Activated T-cell treated with anti-CD3 and anti-CD28 coated beads for 24 hours (primary cell): ENCODE data around the gene RAB1B.
A peak's percentile ranks its signal among the peaks of the same experiment; 100 is the strongest.

Source experiments
- DNase-seq: peaks from one replicate; pipeline ENCODE4 v3.0.0-alpha.2; 2020; ENCODE audit warnings: low read depth

Gene RAB1B

DNA sequence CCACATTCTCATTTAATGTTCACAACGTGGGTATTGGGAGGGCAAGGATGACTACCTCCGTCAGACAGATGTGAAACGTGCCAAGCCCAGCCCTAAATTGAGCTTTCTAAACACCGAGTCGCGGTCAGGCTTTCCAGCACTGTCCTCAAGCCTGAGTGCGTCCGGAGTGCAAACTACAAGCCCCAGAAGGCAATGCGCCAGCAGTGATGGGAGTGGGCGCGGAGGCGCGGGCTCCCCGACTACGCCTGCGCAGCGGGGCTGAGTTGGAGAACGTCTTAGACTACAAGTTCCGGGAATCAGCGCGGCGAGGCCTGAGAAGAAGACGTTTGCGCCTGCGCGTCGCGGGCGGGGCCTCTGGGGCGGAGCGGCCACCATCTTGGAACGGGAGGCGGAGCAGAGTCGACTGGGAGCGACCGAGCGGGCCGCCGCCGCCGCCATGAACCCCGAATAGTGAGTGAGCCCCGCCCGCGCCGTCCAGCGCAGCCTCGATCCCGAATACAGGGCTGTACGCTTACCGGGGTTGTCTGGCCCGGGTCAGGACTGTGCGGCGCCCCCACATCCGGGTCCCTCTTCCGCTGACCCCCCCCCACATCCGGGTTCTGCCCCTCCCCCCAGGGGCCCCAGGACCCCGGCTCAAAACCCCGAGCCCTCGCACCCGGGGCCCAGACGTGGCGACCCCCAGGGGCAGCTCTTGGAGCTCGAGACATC lies at the start of gene RAB1B:
RAB1B (plus strand) TSS at position 396 of the 708 bp plus-strand sequence; CDS start at position 437, 41 bp downstream.
- DNase-seq: peak; percentile 100

DNA sequence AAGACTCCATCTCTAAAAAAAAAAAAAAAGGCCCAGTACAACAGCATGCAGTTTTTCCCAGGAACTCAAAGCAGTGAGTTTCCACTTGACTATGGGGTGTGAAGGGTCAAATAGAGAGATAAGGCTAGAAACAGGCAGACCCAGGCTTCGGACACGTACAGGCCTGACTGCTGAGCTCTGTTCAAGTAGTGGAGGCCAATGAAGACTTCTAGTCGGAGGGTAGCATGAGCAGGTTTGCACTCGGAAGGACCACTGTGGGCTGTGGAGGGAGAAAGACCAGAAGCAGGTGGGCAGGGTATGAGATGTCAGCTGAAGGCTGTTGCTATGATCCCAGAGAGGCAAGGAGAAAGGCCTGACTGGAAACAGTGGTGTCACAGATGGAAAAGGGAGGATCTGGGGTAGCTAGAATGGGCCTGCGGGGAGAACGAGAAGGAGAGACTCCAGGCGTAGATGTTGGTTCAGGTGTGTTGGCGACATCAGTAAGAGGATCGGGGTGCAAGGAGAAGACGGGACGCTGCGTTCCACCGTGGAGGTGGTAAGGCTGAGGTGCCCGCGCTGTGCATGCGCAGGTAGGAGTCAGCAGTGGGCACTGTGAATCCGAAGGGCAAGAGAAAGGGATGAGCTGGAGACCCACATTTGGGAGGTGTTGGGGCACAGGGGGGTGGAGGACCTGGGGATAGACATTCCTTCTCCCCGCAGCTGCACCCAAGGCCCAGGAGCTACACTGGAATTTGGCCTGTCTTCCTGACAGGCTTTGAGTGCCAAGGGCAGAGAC lies 49.4 kb upstream of the RAB1B start:
- no peak for DNase-seq

- DNase-seq: no peak
Observed at GRCh38 chr11:66219846-66220565, 48.4 kb upstream of the RAB1B start.

DNA sequence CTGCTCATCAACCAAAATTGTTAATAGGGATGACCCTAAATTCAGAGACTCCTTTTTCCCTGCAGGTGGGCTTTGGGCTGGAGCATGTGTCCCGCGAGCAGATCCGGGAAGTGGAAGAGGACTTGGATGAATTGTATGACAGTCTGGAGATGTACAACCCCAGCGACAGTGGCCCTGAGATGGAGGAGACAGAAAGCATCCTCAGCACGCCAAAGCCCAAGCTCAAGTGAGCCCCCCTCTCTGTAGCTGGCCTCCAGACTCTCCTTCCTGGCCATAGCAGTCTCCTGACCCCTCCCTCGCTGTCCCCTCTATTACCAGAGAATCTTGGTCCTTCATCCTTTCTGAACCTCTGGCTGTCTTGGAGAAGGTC lies 47.9 kb upstream of the RAB1B start:
- DNase-seq: no peak

DNA sequence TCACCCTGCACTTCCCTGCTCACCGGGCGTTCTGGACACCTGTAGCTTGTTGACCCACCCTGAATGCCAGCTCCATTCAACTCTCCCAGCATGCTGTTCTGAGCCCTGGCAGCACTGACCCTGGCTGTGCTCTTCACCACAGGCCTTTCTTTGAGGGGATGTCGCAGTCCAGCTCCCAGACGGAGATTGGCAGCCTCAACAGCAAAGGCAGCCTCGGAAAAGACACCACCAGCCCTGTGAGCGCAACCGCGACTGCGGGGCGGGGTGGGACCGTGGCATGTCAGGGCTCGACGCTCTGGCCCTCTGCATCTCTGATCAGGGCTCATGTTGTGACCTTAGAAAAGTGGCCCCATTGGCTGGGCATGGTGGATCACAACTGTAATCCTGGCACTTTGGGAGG lies 47.4 kb upstream of the RAB1B start:
- no peak for DNase-seq

DNA sequence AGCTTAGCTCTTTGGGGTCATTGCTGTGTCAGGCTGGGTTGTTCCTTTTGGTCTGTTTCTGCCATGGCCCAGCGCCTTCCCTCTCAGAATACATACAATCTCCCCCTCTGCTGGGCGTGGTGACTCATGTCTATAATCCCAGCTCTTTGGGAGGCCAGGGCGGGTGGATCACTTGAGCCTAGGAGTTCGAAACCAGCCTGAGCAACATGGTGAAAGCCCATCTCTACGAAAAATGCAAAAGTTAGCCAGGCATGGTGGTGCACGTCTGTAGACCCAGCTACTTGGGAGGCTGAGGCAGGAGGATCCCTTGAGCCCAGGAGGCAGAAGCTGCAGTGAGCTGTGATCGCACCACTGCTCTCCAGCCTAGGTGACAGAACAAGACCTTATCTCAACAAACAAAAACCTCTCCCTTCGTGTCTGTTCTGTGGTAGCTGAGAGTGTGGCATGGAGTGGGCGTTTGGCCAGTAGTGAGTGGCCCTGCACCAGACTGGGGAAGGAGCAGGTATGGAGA lies 46.7 kb upstream of the RAB1B start:
- no peak for DNase-seq

DNA sequence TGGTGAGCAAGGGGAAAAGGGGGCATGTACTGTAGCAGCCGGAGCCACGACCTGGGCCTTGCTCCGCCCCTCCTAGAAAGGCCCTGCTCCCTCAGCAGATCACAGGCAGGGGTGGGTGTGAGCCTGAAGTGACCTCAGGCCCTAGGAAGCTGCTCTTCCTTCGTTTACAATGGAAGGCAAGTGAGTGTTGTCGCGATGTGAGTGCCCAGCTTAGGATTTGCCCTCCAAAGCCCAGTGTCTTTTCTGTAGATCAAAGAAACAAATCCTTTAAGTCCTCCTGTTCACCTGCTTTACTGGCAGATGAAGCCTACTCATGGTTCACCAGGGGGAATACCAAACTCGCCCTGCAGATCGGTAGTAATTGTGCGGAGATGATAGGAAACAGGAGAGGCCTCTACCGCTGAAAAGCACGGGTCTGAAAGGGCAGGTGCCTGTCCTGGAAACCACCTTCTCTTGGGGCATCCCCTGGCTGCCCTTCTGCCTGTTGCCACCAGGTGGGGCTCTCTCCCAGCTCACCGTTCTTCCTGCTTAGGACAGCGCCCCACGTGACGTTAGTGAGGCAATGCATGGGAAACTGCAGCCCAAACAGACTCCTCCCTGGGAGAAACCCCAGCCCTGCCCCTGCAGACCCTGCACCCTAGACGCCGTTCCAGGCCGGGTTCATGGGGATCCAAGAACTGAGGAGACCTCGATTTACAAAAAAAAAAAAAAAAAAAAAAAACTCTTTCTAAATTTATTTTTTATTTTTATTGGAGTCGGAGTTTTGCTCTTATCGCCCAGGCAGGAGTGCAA lies 45.9 kb upstream of the RAB1B start:
- peak; percentile 88 for DNase-seq

GRCh38 chr11:66224226-66224855 lies 44.1 kb upstream of the RAB1B start:
- no peak for DNase-seq

DNA sequence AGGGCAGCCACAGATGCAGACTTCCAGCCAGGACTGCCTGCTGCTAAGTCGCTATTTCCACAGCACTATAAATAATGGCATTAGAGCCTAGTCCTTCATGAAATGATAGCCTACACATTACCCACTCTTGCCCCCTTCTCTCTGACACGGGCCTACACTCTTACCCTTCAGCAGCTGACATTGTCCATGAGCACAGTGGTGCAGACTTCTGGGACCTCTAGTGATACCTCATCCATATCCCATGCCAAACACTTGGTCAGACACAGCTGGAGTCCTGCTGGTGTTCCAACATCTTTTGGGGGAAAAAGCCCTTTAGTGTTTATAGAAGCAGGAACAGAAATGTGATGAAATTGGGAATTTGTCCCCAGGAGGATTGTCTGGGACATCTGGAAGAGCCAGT lies 43.4 kb upstream of the RAB1B start:
- DNase-seq: no peak

GRCh38 chr11:66226101-66226500 lies 42.3 kb upstream of the RAB1B start:
- no peak for DNase-seq

GRCh38 chr11:66227700-66228099 lies 40.7 kb upstream of the RAB1B start:
- no peak for DNase-seq

- DNase-seq: no peak
Observed at GRCh38 chr11:66228521-66228920, 39.9 kb upstream of the RAB1B start.

DNA sequence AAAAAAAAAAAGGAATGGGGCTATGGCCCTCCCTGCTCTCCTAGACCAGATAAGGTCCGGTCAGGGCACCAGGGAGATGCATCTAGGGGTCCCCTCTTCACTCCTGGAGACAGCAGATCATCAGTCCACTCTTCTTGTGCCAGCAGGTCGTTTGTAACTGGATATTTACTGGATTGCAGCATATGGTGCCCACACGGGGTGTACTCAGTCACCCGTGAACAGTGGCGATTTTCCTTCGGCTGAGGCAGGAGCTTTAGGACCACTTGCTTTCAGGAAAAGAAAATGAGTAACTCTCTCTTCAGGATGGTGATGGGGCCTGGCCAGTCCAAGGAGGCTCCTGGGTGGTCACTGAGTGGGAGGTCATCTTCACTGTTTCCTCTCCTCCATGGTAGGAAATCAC lies 38.3 kb upstream of the RAB1B start:
- no peak for DNase-seq

DNA sequence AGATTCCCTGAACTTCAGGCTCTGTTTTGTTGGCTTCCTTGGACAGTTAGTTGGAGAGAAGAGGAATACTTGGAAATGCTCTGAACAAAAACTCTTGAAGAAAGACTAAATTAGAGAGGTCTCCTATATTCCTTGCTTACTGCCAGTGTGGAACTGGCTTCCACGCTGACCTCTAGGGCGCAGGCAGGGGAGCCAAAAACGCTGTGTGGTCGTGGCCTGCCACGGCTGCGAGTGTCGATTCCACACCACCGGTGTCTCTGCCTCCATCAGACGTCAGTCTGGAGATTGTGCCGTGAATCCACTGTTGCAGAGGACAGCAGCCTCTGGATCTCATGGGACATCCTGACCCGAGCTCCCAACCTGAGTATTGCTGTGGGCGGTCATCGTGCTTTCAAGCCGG lies 37.5 kb upstream of the RAB1B start:
- DNase-seq: no peak

DNA sequence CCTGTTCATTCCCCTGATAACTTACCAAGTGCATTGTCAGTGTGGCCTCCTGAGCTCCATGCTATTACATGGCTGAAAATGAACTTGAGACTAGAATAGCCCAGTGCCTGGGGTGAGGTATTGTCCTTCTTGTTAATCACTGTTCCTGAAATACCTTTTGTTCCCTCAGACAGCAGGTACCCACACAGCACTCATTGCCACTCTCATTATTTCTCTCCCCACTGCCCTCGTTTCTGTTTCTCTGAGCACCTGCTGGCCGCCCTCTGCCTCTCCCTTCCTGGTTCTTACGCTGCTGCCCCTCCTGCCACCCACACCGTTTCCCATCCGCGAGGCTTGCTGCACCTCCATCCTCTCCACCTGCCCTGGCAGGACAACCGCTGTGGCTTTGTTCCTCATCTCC lies 36.9 kb upstream of the RAB1B start:
- DNase-seq: no peak

DNA sequence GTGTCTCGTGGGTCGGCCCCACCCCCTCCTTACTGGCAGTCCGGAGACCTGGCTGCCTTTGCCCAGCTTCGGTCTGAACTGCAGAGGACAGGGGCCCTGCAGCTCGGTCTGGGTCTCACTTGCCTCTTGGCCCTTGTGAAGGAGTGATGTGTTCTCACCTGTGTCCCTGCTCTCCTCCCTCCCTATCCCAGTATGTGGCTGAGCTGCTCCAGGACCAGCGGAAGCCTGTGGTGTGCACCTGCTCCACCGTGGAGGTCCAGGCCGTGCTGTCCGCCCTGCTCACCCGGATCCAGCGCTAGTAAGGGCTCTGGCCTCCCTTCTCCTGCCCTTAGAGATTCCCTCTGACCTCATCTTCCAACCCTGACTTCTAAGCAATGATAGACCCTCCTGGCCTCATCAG lies 35.7 kb upstream of the RAB1B start:
- DNase-seq: no peak

- DNase-seq: no peak
Observed at GRCh38 chr11:66233301-66233700, 35.1 kb upstream of the RAB1B start.

GRCh38 chr11:66235141-66235540 lies 33.3 kb upstream of the RAB1B start:
- DNase-seq: no peak

- DNase-seq: no peak
Observed at GRCh38 chr11:66237867-66238266, 30.6 kb upstream of the RAB1B start.

DNA sequence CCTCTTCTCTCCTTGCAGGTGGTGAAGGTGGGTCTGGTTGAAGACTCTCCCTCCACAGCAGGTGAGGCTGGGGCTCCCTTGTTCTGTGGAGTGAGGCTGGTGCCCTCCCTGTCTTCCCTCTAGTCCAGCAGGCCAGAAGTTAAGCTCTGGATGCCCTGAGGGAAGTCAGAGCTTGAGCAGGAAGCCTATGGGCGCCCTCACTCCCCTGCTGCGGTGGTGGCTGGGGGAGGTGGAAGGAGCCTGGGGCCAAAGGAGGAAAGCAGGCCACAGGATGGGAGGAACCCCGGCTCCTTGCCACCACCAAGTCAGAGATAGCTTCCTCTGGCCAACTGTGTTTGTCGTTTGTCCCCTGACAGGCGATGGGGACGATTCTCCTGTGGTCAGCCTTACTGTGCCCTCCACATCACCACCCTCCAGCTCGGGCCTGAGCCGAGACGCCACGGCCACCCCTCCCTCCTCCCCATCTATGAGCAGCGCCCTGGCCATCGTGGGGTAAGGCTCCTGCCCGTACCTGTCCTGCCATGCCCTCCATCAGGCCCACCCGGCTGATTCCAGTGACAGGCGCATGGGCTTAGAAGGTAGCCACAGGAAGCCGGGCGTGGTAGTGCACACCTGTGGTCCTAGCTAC lies 29.5 kb upstream of the RAB1B start:
- DNase-seq: no peak

DNA sequence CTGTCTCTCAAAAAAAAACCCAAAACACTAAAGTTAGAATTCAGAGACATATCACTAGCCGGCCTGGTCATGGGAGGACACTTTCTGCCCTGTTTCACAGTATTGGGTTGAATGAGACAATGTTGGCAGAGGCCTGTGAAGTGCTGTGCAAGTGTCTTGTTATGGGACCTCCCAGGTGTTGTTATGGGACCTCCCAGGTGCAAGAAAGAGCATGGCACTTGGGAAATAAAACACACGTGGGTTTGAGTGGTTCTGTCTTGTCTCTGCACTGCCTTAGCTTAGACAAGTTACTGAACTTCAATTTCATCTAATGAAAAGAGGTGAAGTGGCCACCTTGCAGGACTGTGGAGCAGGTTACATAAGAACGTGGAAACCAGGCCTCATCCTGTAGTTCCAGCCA lies 28.9 kb upstream of the RAB1B start:
- DNase-seq: no peak
